ENCODE results near the gene NAMPT. TPM values are rescaled to one million over a fixed set of nuclear protein-coding genes. Genes with fewer than 3 reads are reported as not detected.
"Not testable (repeated sequence)": the region's sequence is repeated elsewhere in the genome, so short reads cannot be mapped to it uniquely, and the experiment has no call there.

The NAMPT gene
- total and polyA plus RNA-seq, 8 donors = 32.6 to 425 (median 41.0) TPM

- intact Hi-C loops (cut with DNase I) = no loop called here
- H3K9me3 ChIP-seq = no peaks in the 10 kb centered on the region
- peak overlapping the region in 1 of 2 donors; percentile 74 for H3K27ac ChIP-seq
- no peaks in the 10 kb centered on the region for H3K36me3 ChIP-seq
- no peak for DNase-seq
- no peak for ATAC-seq
- no peak overlapping the region for H3K4me3 ChIP-seq
- H3K4me1 ChIP-seq = peaks cover 4 to 11% of the 10 kb centered on the region in 2 donors
- TF ChIP-seq CTCF (IDR thresholded peaks at IDR 0.05) = no peak
- H3K27me3 ChIP-seq = no peaks in the 10 kb centered on the region
These were observed 66.2 kb downstream of the NAMPT start for GRCh38 chr7:106218546-106218945.

GRCh38 chr7:106216923-106217542 lies 67.8 kb downstream of the NAMPT start:
- intact Hi-C loops (cut with DNase I) = no loop called here
- no peaks in the 10 kb centered on the region for H3K9me3 ChIP-seq
- H3K4me1 ChIP-seq = peaks cover 4 to 11% of the 10 kb centered on the region in 2 donors
- TF ChIP-seq CTCF (IDR thresholded peaks at IDR 0.05) = no peak
- H3K4me3 ChIP-seq = no peak overlapping the region
- no peaks in the 10 kb centered on the region for H3K36me3 ChIP-seq
- H3K27me3 ChIP-seq = no peaks in the 10 kb centered on the region
- ATAC-seq (peak; percentile 88), DNase-seq (peak; percentile 25 to 55 (median 47))
- peak overlapping the region; percentile 69 to 74 for H3K27ac ChIP-seq

- no peak overlapping the region for H3K4me3 ChIP-seq
- peak overlapping the region; percentile 69 to 74 for H3K27ac ChIP-seq
- intact Hi-C loops (cut with DNase I) = no loop called here
- DNase-seq (peak in 2 of 4 donors; percentile 14 to 31), ATAC-seq (peak; percentile 88)
- TF ChIP-seq CTCF (IDR thresholded peaks at IDR 0.05) = no peak
- H3K4me1 ChIP-seq = peaks cover 4 to 11% of the 10 kb centered on the region in 2 donors
- H3K9me3 ChIP-seq = no peaks in the 10 kb centered on the region
- no peaks in the 10 kb centered on the region for H3K27me3 ChIP-seq
- no peaks in the 10 kb centered on the region for H3K36me3 ChIP-seq
These were observed 68.3 kb downstream of the NAMPT start for GRCh38 chr7:106216517-106216922.

- H3K4me1 ChIP-seq = peaks cover 4 to 11% of the 10 kb centered on the region in 2 donors
- DNase-seq (no peak), ATAC-seq (no peak)
- no peak for TF ChIP-seq CTCF (IDR thresholded peaks at IDR 0.05)
- no peaks in the 10 kb centered on the region for H3K36me3 ChIP-seq
- peak overlapping the region; percentile 69 to 74 for H3K27ac ChIP-seq
- no peaks in the 10 kb centered on the region for H3K9me3 ChIP-seq
- H3K27me3 ChIP-seq = no peaks in the 10 kb centered on the region
- intact Hi-C loops (cut with DNase I) = no loop called here
- H3K4me3 ChIP-seq = no peak overlapping the region
These were observed 68.8 kb downstream of the NAMPT start for GRCh38 chr7:106215868-106216516.

GRCh38 chr7:106208944-106209343 lies 75.8 kb downstream of the NAMPT start:
- ATAC-seq; H3K36me3 ChIP-seq; DNase-seq; intact Hi-C loops (cut with DNase I); H3K4me1 ChIP-seq; H3K4me3 ChIP-seq; H3K27ac ChIP-seq; H3K27me3 ChIP-seq; H3K9me3 ChIP-seq: not testable (repeated sequence)

All from left lung (tissue), 10 donors.